Gastroesophageal sphincter (tissue), 4 donors: ENCODE measurements around the gene DOK1. TPM values are rescaled to one million over a fixed set of nuclear protein-coding genes. Genes with fewer than 3 reads are reported as not detected.

Source experiments
- ATAC-seq: fragments of 150-250 bp; one replicate; pipeline ENCODE4 v1.9.1; 2016; ENCODE audit warnings: mild to moderate bottlenecking, moderate library complexity
- H3K27ac ChIP-seq, 4 donors: fragments of 200-600 bp; sonication (generic) in 3 of 4; 1 replicate in 3 of 4; 2 replicates in 1 of 4; pipeline ENCODE4 v1.5.1; 2016 to 2019
- H3K27me3 ChIP-seq: fragments of 200-600 bp; sonication (generic); one replicate; pipeline ENCODE4 v1.5.1; 2019
- H3K36me3 ChIP-seq, 2 donors: fragments of 200-600 bp; sonication (generic); one replicate each; pipeline ENCODE4 v1.5.1; 2019; ENCODE audit warnings: control low read depth in 1 of 2
- H3K4me1 ChIP-seq, 3 donors: fragments of 200-600 bp; sonication (generic); 1 replicate in 2 of 3; 2 replicates in 1 of 3; pipeline ENCODE4 v1.5.1; 2016 to 2019; ENCODE audit warnings: control low read depth in 2 of 3
- H3K4me3 ChIP-seq, 2 donors: fragments of 200-600 bp; sonication (generic); one replicate each; pipeline ENCODE4 v1.5.1; 2019; ENCODE audit warnings: mild to moderate bottlenecking in 1 of 2, moderate library complexity in 1 of 2
- H3K9me3 ChIP-seq, 3 donors: fragments of 200-600 bp; sonication (generic); one replicate each; pipeline ENCODE4 v1.5.1; 2017 to 2019; ENCODE audit warnings: control low read depth in 2 of 3
- CTCF ChIP-seq, 4 experiments: fragments of 200-600 bp in 2 of 4; fragments of 450-650 bp in 2 of 4; sonication (generic) in 1 of 4; IDR thresholded peaks; one replicate each; pipeline ENCODE4 v1.5.1; 2017 to 2019; ENCODE audit warnings: antibody characterized with exemption in 4 of 4, mild to moderate bottlenecking in 2 of 4, moderate library complexity in 2 of 4
- EP300 ChIP-seq: sonication (generic); formaldehyde crosslinking; IDR thresholded peaks from one replicate; pipeline ENCODE4 v1.6.1; 2017; ENCODE audit warnings: antibody characterized with exemption, mild to moderate bottlenecking
- POLR2A ChIP-seq, 2 donors: fragments of 450-650 bp; IDR thresholded peaks; one replicate each; pipeline ENCODE4 v1.6.1; 2017; ENCODE audit warnings: antibody characterized with exemption in 2 of 2, mild to moderate bottlenecking in 2 of 2, moderate library complexity in 1 of 2
- POLR2AphosphoS5 ChIP-seq: sonication (generic); formaldehyde crosslinking; IDR thresholded peaks from one replicate; pipeline ENCODE4 v1.6.1; 2017; ENCODE audit warnings: antibody characterized with exemption
- WGBS, 2 donors: methylation state at CpG; one replicate each; pipeline ENCODE4 v1.1.5; 2018; ENCODE audit warnings: low coverage in 1 of 2; 5-methylcytosine and 5-hydroxymethylcytosine counted together
- total RNA-seq, 4 donors: library from RNA; depleted of rRNA; stranded (reverse); fragments of >200 nt; gene quantifications; one replicate each; pipeline ENCODE4 v1.1.0, GENCODE V29; 2016

The DOK1 gene
- total RNA-seq: 10 to 100 TPM; 16.3 to 28.8 (median 19.5) TPM

DNA sequence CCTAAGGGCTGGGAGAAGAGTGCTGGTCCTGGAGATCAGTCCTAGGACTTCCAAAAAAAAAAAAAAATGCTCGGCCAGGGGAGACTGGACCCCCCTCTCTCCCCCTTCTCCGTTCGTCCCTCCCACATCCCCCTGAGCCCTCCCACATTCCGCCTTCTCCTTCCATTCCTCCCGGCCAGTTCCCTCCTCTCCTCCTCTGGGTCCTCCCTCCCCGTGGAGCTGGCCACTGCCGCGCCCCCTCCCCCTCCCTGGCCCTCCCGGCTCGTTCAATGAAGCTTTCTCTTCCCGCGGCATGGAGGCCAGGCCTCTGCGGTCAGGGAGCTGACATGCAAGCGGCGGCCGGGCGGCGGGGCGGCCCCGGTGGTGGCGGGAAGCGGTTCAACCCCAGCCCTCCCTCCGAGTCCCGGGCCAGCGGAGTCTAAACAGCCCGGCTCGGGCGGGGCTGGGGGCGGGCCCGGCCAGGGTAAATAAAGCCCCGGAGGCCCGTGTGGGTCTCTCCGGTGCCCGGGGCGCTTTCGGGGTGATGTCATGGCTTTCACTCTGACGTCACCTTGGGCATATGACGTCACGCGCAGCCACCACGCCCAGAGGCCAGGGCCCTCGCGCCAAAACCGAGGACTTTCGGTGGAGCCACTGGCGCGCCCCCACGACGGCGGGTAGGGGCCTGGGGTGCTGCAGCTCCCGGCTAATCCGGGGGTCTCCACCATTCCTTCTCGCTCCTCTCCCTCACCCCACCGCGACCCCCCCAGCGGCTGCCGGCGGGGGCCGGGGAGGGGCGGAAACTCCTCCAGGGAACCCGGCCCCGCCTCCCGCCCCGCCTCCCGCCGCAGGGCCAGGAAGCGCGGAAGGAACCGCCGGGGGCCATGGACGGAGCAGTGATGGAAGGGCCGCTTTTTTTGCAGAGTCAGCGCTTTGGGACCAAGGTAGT, at the start of gene DOK1, which contains the start of gene LOXL3:
Gene DOK1, plus strand, starts transcription at position 829 of the 928 bp plus-strand sequence. Its CDS starts 35 bp downstream, at position 864.
Gene LOXL3, minus strand, starts transcription at position 51 of the 928 bp plus-strand sequence. CDS start 1,308 bp downstream, outside the sequence.
- Histone ChIP-seq H3K9me3 (no peaks in the 10 kb centered on the region), H3K4me3 (peak within 1 kb of the TSS; percentile 54 to 84), H3K27me3 (no peaks in the 10 kb centered on the region), H3K27ac (peak within 1 kb of the TSS; percentile 59 to 95 (median 92)), H3K36me3 (peaks cover 0 to 11% of the 10 kb centered on the region in 2 donors), H3K4me1 (peaks cover 0 to 47% (median 15%) of the 10 kb centered on the region in 3 donors)
- ATAC-seq: peak; percentile 92
- WGBS, 2 donors: 2% methylated on average over 7 of the region's 73 CpGs
- TF ChIP-seq POLR2A (IDR thresholded peaks at IDR 0.05): no peak
- TF ChIP-seq CTCF (IDR thresholded peaks at IDR 0.05): peak in 2 of 4 experiments; percentile 4 to 18
- peak; percentile 22 for TF ChIP-seq EP300
- TF ChIP-seq POLR2AphosphoS5: peak; percentile 27

DNA sequence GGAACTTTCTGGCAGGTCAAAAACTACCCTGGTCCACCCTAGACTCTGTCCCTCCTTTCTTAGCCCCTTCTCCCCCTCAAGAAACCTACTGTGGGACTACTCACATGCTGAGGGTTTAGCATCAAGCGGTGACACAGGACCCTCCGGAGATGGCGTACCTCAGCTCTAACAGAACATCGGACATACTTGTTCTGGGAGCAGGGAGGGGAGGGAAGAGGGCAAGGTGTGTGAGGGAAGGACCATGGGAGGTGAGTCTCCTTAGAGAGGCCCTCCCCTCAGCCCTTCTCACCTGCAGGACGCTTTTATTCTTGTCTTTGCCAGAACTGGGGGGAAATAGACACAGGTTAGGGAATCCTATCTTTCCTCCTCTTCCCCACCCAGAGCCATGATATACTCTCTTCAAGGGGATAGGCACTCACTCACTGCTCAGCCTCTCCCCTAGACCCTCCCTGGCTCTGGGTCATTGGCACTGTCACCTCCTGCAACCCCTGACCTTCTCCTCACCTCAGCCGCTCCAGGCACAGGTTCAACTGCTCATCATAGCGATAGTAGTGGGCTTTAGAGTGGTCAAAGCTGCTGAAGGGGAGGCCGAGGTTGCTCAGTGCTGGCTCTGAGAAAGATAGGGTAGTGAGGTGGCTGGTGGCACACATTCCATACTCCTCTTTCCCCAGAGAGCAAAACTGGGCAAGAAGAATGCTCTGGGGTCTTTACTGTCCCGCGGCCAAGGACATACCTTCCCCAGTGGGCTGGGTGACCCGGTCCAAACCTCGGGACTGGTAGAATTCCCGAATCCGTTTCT, 48.9 kb upstream of the DOK1 start:
- H3K4me3 ChIP-seq: no peak overlapping the region
- peaks cover 0 to 22% of the 10 kb centered on the region in 2 donors for H3K36me3 ChIP-seq
- peaks cover 76% of the 10 kb centered on the region for H3K27me3 ChIP-seq
- H3K4me1 ChIP-seq: peaks cover 0 to 60% (median 18%) of the 10 kb centered on the region in 3 donors
- no peak overlapping the region for H3K27ac ChIP-seq
- WGBS, 2 donors: 92 to 100% methylated on average over 3 to 5 of the region's 14 CpGs
- no peak for ATAC-seq
- no peak for TF ChIP-seq POLR2A (IDR thresholded peaks at IDR 0.05)
- H3K9me3 ChIP-seq: no peaks in the 10 kb centered on the region

GRCh38 chr2:74507145-74507925, 47.2 kb upstream of the DOK1 start, which contains the start of gene PCGF1:
TSS of gene PCGF1 (minus strand) at chr2:74507695. CDS start at chr2:74507668, 27 bp downstream.
- peak; percentile 76 for TF ChIP-seq POLR2AphosphoS5
- TF ChIP-seq CTCF (IDR thresholded peaks at IDR 0.05): peak in 2 of 4 experiments; percentile 3 to 40
- no peak for TF ChIP-seq EP300
- TF ChIP-seq POLR2A (IDR thresholded peaks at IDR 0.05): peak; percentile 35 to 51
- Histone ChIP-seq H3K27me3 (peaks cover 76% of the 10 kb centered on the region), H3K4me1 (peaks cover 0 to 56% (median 18%) of the 10 kb centered on the region in 3 donors), H3K9me3 (no peaks in the 10 kb centered on the region), H3K36me3 (peaks cover 0 to 22% of the 10 kb centered on the region in 2 donors), H3K4me3 (peak within 1 kb of the TSS; percentile 86 to 92), H3K27ac (peak within 1 kb of the TSS; percentile 96 to 99 (median 96))
- no CpG with 5 or more reads among the region's 56 CpGs for WGBS, 2 donors
- ATAC-seq: peak; percentile 97

DNA sequence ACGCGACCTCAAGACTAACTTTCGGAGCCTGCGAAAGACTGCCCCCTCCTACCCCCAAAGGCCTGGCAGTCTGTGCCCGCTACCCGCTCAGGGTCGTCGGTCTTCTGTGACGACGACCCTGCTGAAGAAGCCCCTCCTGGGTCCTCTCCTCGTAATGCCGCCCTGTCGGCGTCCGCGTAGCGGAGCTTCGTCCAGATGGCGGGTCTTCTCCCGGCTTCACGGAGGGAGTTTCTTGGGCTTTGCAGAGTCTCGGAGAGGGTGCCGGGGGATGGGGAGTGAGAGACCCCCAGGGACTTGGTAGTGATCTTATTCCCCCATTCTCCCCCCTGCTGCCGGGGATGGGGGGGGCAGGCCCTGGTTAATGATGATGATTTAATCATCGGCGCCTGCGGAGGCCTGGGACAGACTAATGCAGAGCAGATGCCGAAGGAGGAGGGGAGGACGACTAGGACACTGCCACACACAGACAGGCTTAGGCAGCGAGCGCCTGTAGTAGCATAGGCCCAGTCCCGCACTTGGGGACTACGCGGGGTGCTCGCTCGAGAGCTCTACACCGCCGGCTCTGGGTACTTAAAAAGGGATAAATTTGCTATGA, 46.5 kb upstream of the DOK1 start:
- no peaks in the 10 kb centered on the region for H3K9me3 ChIP-seq
- peak overlapping the region; percentile 86 to 92 for H3K4me3 ChIP-seq
- TF ChIP-seq CTCF (IDR thresholded peaks at IDR 0.05) (no peak), POLR2AphosphoS5 (no peak), EP300 (no peak), POLR2A (IDR thresholded peaks at IDR 0.05) (no peak)
- peaks cover 0 to 22% of the 10 kb centered on the region in 2 donors for H3K36me3 ChIP-seq
- ATAC-seq: no peak
- peaks cover 76% of the 10 kb centered on the region for H3K27me3 ChIP-seq
- WGBS, 2 donors: 17 to 34% methylated on average over 2 to 6 of the region's 38 CpGs
- H3K27ac ChIP-seq: peak overlapping the region; percentile 96 to 99 (median 96)
- H3K4me1 ChIP-seq: peaks cover 0 to 50% (median 18%) of the 10 kb centered on the region in 3 donors
